GM12892 (cell line): ENCODE data around the gene IFT43.

Source experiments
- POLR2A ChIP-seq: IDR thresholded peaks from 2 replicates; pipeline ENCODE4 v1.6.1; 2011; ENCODE audit warnings: low read depth, low read length, control low read depth
- POLR2AphosphoS5 ChIP-seq: IDR thresholded peaks from 2 replicates; pipeline ENCODE4 v1.6.1; 2011; ENCODE audit warnings: low read depth, low read length, control low read depth
- TAF1 ChIP-seq: IDR thresholded peaks from 2 replicates; pipeline ENCODE4 v1.6.1; 2011; ENCODE audit warnings: low read depth, mild to moderate bottlenecking, control low read depth, low read length, borderline replicate concordance

DNA sequence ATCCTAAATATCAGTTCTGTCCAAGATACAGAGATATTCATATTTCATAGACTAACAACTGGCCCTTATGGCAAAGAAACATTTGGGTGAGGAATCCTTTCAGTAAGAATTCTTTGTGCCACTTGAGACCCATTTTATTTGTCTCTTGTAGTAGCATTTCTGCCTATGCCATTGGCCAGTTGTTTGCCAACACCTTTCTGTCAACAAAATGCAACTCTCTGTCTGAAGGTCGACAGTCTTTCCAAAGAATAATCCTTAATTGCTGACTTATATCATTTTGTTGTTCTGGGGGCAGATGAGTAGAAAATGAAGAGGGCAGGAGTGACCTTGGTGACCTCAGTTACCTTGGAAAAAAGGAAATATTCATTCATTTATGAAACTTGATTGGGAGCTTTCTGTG is 10.9 kb downstream of the IFT43 start:
- TF ChIP-seq POLR2AphosphoS5, result no peak
- no peak for TF ChIP-seq POLR2A
- no peak for TF ChIP-seq TAF1
